ENCODE measurements around the gene FARSB.
A peak's percentile ranks its signal among the peaks of the same experiment; 100 is the strongest.

FARSB gene

GRCh38 chr2:222545823-222546795 lies 109.8 kb downstream of the FARSB start:
- no peak for DNase-seq

- no peak for DNase-seq
These were observed 111.2 kb downstream of the FARSB start for GRCh38 chr2:222544661-222545060.

- no peak for DNase-seq
These were observed 117.4 kb downstream of the FARSB start for GRCh38 chr2:222538535-222538934.

GRCh38 chr2:222535477-222535876 lies 120.4 kb downstream of the FARSB start:
- DNase-seq = no peak

GRCh38 chr2:222532315-222532714 lies 123.6 kb downstream of the FARSB start:
- no peak for DNase-seq

- DNase-seq = no peak
These were observed 129.2 kb downstream of the FARSB start for GRCh38 chr2:222526480-222527277.

GRCh38 chr2:222525811-222526210 lies 130.1 kb downstream of the FARSB start:
- DNase-seq = no peak

GRCh38 chr2:222523783-222524544 lies 131.9 kb downstream of the FARSB start:
- DNase-seq = peak; percentile 47

GRCh38 chr2:222522082-222522481 lies 133.8 kb downstream of the FARSB start:
- no peak for DNase-seq

GRCh38 chr2:222521099-222521498 lies 134.8 kb downstream of the FARSB start:
- no peak for DNase-seq

All from NCI-H226 (cell line).